ENCODE data around the gene SERPINA12.

GRCh38 chr14:94471045-94471444 lies 38.2 kb downstream of the SERPINA12 start:
- TF ChIP-seq EP300 (IDR thresholded peaks at IDR 0.05), result no peak
- TF ChIP-seq POLR2A (IDR thresholded peaks at IDR 0.05), result no peak
